CD4-positive, alpha-beta T cell treated with Interleukin-10 for 1 hour (primary cell): ENCODE data around the gene POP4.
"Not testable (repeated sequence)": the region's sequence is repeated elsewhere in the genome, so short reads cannot be mapped to it uniquely, and the experiment has no call there.

Experiments used
- DNase-seq: peaks from one replicate; pipeline ENCODE4 v3.0.0-alpha.2; 2020

The POP4 gene, protein sequence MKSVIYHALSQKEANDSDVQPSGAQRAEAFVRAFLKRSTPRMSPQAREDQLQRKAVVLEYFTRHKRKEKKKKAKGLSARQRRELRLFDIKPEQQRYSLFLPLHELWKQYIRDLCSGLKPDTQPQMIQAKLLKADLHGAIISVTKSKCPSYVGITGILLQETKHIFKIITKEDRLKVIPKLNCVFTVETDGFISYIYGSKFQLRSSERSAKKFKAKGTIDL

GRCh38 chr19:29605653-29606419 lies at the start of gene POP4:
Gene POP4 (plus strand): TSS chr19:29606283. CDS start chr19:29606319, 36 bp downstream.
- DNase-seq: peak; percentile 97

DNA sequence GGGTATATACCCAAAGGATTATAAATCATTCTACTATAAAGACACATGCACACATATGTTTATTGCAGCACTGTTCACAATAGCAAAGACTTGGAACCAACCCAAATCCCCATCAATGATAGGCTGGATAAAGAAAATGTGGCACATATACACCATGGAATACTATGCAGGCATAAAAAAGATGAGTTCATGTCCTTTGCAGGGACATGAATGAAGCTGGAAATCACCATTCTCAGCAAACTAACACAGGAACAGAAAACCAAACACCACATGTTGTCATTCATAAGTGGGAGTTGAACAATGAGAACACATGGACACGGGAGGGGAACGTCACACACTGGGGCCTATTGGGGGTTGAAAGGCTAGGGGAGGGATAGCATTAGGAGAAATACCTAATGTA lies 47.0 kb upstream of the POP4 start:
- DNase-seq: not testable (repeated sequence)

DNA sequence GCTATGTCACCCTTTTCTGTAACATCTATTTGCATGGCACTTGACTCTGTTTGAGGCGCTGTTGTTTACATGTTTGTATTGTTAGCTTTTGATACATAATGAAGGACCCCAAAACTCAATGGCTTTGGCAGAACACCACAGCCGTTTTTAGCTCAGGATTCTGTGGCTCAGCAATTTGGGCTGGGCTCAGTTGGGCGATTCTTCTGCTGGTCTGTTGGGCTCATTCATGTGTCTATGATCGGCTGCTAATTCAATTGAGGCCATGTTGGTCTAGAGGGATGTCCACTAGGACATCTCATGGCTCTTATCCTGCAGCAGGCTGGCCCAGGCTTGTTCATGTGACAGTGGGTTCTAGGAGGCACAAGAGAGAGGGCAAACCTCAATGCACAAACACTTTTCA lies 46.3 kb upstream of the POP4 start:
- DNase-seq: no peak

DNA sequence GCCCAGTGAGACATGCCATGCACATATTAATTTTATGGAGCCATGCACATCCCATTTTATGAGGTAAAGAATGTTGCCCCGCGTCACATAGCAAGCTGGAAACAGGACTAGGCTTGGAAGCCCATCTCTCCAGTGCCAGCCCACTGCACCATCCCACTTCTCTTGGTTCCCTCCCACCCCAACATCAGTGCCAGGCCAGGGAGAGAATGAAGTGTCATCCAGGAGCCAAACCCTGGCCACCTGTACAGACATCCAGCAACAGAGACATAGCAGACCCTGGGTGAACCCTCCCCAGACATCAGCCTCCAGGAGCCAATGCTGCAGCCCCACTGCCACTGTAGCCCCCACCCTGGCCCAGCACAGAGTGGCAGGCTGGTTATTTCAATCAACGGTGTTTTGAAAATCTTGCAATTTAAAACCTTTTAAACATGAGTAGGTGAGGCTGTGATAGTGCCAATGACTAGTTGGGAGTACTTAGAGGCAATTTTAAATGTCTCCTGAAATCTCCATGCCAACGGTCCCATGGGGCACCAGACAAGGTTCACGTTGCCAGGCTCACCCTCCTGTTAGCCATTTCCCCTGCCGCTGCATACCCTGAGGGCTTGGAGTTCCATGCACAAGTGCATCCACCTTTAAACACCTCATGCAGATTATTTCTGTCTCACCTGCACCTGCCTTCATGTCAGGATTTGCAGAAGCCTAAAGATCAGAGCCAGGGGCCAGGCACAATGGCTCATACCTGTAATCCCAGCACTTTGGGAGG lies 45.6 kb upstream of the POP4 start:
- DNase-seq: no peak

- DNase-seq: no peak
These were observed 44.5 kb upstream of the POP4 start for GRCh38 chr19:29561601-29562000.

- DNase-seq: no peak
These were observed 43.5 kb upstream of the POP4 start for GRCh38 chr19:29562299-29563297.

DNA sequence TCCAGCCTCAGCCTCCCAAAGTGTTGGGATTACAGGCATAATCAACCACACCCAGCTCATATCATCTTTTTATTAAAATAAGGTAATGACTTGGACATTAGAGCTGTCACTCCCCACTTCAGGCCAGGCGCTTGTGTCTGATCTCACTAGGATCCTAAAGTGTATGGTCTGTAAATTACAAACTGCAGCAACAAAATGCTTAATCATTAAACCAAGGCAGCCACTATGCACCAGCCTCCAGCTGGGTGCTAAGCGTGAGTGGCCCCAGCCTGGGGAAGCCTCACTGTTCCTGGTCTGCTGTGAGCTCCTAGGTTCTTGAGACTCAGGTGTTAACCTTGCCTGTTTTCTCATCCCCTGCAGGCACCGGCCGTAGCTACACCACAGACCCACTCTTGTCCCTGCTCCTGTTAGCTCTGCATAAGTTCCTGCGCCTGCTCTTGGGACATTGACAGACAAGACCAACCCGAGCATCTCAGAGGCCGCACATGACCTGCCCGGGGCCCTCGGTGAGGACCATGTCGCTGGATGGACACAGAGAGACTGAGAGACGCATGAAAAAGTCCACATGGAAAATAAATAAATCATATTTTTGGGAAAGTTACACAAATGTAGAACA lies 42.5 kb upstream of the POP4 start:
- DNase-seq: no peak

- DNase-seq: no peak
These were observed 41.5 kb upstream of the POP4 start for GRCh38 chr19:29564574-29565005.

GRCh38 chr19:29565171-29565570 lies 40.9 kb upstream of the POP4 start:
- no peak for DNase-seq

- no peak for DNase-seq
These were observed 39.5 kb upstream of the POP4 start for GRCh38 chr19:29566496-29567054.

DNA sequence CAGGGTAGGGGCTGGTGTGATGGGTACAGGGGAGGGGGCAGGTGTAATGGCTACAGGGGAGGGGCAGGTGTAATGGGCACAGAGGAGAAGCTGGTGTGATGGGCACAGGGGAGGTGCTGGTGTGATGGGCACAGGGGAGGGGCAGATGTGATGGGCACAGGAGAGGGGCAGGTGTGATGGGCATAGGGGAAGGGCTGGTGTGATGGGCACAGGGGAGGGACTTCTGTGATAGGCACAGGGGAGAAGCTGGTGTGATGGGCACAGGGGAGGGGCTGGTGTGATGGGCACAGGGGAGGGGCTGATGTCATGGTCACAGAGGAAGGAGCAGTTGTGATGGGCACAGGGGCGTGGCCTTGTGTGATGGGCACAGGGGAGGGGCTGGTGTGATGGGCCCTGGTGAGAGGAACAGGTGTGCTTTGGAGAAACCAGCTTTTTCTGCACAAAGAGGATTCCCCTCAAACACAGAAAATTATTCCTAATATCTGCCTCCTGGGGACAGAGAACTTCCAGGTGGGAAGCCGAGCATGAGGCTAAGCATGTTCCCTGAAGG lies 38.6 kb upstream of the POP4 start:
- DNase-seq: no peak

- DNase-seq: no peak
These were observed 37.8 kb upstream of the POP4 start for GRCh38 chr19:29568036-29569025.

DNA sequence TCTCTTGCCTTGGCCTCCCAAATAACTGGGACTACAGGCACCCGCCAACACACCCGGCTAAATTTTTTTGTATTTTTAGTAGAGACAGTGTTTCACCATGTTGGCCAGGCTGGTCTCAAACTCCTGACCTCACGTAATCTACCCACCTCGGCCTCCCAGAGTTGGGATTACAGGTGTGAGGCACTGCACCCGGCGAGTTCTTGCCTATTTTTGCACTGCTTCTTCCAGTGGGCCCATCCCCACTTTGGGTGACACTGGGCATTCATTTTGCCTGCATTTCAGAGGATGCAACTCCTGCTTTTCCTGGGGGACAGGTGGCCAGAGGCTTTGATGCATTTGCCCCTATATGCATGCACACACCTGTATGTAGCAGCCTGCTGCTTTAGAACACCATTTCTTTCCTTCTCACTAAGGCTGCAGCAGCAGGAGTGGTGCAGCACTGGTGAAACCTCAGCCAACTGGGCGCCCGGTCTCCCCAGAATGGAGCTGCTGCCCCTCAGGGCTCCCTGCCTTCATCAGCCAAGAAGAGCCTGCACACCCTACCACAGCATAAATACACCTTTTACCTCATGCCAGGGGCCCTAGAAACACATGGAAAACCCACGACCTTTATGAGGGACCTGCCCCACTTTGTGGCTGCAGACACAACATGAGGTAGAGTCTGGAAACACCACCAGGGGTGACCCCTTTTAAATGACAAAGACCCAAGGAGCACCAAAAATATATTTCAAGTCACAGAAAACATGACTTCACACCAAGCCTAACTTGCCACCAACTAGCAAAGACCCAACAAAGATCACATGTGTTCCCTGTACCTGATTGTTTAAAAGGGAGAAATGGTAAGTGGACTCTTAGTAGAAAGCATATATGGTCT lies 36.8 kb upstream of the POP4 start:
- DNase-seq: no peak

DNA sequence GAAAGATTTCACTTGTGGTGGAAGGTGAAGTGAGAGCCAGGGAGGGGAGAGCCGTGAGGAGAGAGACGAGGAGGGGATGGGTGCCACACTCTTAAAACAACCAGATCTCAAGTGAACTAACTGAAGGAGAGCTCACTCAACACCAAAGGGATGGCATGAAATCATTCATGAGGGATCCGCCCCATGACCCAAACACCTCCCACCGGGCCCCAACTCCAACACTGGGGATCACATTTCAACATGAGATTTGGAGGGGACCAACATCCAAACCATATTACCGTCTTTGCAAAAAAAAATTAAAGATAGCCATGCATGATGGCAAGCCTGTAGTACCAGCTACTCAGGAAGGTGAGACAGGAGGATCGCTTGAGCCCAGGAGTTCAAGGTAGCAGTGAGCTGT lies 34.9 kb upstream of the POP4 start:
- DNase-seq: no peak

GRCh38 chr19:29573486-29573885 lies 32.6 kb upstream of the POP4 start:
- no peak for DNase-seq

GRCh38 chr19:29574510-29574909 lies 31.6 kb upstream of the POP4 start:
- no peak for DNase-seq

- DNase-seq: no peak
These were observed 30.0 kb upstream of the POP4 start for GRCh38 chr19:29576046-29576606.

DNA sequence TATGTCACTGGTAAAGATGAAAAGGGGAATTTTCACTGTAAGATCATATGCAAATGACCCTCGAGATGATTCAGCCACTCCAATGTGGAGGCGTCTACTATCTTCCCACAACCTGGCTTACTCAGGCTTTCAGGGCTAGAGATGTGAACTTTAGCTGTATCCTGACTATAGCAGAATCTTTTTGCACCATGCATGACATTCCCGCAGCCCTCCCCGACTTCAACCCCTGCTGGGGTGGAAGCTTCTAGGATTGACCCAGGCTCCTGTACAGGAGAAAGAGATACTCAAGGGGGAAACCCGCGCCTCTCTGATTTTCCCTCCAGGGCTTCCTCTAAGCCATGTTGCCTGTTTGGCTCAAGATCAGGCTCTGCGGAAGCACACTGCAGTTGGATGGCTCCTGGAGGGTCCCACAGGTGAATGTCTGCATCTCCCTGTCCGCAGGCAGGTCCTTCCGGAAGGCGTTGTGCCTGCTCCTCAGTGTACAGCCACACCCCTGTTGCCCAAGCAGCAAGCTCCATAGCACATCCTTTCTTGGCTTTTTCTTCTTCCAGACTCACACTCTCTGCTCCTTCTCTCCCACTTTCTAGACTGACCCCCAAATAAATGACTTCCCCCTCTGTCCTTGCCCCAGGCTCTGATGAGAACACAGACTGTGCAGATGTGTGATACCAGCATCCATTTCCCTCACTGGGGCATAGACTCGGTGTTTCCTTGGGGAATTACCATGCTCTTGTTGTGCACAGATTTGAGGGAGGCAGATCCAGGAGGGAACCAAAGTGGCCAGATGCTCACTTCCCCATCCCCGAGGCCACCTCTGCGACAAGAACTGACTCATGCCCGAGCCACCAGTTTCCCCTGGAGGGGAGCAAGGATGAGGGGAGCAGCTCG lies 29.1 kb upstream of the POP4 start:
- DNase-seq: no peak
